HG03159 (cell line): ENCODE measurements around the gene KNSTRN.

Source experiments
- ATAC-seq: cut with Tn5 transposase; IDR thresholded peaks from one replicate; pipeline ENCODE4 v1.9.1; 2021; ENCODE audit warnings: mild to moderate bottlenecking, moderate library complexity; ENCODE audit not compliant: unreplicated experiment

KNSTRN gene, protein sequence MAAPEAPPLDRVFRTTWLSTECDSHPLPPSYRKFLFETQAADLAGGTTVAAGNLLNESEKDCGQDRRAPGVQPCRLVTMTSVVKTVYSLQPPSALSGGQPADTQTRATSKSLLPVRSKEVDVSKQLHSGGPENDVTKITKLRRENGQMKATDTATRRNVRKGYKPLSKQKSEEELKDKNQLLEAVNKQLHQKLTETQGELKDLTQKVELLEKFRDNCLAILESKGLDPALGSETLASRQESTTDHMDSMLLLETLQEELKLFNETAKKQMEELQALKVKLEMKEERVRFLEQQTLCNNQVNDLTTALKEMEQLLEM

DNA sequence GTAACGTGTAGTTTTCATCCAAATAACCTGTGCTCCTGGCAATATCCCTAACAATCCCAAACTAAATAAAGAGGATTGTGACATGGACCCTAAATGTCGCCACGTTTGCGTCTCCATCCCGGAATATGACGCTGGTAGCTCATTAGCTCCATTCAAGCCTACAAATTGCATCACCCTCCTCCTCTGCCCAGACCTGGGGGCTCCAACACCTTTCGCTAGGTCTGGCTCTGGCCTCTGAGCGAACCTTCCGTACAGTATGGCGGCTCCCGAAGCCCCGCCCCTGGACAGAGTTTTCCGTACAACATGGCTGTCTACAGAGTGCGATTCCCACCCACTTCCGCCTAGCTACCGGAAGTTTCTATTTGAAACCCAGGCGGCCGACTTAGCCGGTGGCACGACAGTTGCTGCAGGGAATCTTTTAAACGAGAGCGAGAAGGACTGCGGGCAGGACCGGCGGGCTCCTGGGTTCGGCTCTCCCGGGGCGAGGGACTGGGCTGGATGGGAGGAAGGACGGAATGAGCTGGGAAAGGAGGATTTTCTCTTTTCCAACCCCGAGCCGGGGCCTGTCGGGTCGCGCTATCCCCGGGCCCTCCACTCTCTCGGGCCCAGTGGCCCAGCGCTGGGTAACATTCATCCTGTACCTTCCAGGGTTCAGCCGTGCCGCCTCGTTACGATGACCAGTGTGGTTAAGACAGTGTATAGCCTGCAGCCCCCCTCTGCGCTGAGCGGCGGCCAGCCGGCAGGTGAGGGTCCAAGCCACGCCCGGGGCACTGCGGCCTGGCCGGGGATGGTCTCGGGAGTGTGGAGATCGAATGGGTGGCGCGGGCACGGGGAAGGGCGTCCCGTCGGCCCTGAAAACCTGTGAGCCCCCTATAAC lies at the start of gene KNSTRN:
KNSTRN (plus strand) TSS at position 142 of the 877 bp plus-strand sequence; CDS start at position 257, 115 bp downstream.
- peak; percentile 88 for ATAC-seq

DNA sequence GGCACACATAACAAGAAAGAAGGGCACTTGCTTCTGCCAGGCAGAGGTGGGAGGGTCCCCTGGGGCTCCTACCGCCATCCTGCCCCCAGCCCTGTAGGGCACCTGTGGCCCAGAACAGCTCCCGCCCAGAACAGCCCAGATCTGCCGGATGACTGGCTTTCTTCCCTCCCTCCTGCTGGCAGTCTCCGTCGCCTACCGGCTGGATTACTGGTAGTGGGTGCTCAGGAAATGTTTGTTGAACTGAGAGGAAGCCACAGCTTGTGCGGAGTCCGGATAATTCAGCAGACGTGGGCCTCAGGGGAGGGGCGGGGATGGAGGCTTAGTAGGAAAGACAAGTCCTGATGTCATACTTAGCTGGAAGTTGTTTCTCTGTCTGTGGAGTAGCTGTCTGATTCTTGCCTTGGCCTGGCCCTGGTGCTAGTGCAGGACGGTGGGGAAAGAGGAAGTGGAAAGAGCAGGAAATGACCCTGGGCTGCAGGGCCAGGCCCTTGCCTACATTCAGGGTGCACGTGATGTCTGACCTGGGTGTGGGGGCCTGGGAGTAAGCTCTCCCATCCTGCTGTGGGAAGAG lies 48.5 kb upstream of the KNSTRN start:
- no peak for ATAC-seq

DNA sequence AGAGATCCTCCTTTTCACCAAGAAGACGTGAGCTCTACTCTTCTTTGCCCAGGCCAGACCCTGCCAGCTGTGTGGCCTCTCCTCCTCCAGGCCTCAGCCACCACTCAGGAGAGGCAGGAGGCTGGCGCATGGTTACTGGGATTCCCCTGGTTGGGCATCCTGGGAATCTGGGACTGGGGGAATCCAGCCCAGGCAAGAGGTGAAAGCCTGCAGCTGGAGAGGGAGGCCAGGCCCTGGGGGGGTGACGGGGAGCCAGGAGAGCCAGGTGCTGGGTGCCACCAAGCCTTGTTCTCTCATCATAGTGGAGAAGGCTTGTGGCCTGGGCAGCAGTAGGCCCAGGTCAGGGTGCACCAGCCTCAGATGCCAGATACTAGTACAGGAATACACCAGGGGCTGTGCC lies 48.0 kb upstream of the KNSTRN start:
- no peak for ATAC-seq

DNA sequence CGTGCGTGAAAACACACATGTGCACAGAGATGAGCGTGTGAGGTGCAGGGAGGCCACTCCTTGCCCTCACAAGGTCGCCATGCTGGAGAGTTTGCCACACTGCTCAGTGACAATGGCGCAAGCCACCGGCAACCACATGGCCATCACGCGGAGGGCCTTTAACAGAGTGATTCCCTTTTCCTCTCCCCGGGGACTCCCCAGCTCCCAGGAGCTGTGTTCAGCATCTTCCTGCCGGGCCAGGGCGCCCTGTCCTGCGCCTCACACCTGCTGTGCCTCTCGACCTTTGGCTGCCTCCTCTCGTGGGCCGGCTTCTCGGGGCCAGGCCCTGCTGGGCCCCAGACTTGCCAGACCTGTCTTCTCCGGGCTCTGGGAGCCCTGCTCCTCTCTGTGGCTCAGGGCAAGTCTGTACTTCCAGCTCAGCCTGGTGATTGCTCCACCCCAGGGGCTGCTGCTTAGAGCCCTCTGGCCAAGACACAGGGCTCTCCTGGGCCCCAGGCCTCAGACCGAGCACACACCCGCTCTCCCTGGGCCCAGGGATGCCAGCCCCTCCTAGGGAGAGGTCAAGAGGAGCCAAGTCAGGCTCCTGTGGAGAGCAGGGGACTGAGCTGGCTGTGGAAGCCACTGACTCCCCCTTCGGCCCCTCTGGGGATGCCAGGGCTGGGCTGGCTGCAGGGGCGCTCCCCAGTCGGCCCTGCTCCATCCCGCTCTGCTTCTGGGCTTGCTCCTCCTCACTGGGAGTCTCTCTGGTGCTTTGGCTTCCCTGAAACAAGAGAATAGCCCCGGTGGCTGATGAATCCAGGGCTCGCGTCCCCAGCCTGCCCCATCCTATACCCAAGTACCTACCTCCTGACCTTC lies 47.4 kb upstream of the KNSTRN start:
- ATAC-seq: no peak

DNA sequence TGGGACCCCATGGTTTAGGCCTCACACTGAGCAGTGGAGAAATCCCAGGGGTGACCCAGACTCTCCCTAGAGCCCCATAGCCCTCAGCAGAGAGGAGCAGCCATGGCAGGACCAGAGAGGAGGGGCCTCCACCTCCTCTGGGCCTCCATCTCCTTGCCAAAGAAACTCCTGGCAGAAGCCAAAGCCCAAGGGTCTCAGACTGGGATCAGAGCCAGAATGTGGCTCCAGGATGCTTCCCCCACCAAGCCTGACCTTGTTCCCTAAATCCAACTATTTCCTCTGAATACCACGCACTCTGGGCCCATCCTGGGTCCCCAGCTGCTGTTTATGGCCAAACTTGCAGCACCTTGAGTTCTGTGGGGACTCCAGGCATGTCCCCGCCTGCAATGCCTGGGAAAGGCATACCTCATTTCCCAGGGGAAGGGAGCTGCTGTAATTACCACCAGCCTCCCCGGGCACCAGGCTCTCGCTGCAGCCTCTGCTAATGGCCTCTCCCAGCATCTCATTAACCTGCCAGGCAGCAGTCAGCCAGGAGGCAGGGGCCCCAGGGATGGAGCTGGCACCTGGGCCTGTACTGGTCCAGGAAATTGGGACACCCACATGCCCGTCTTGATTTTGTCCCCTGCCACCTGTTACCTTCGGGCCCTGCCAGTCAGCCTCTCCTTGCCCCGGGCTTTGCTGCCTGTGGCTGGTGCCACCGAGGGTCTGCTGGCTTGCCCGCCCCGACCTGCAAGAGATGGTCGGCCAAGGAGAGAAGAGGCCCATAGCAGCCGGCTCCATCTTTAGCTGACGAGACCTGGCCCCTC lies 46.4 kb upstream of the KNSTRN start:
- ATAC-seq: no peak

DNA sequence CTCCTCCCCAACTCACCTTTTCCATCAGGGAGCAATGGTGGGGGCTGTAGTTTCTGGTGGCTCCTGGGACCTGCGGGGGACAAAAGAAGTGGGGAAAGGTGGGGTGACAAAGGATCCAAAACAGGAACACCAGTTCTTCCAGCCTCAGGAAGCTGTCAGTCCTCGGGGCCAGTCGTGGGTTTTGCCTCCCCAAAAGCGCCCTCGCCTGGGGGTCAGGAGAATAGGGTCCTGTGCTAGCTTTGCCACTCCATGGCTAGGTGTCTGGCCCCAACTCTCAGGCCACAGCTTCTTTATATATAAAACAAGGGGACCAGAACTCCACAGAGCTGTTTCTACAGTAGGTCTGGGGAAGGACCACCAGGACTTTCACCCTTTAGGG lies 45.8 kb upstream of the KNSTRN start:
- ATAC-seq: no peak

DNA sequence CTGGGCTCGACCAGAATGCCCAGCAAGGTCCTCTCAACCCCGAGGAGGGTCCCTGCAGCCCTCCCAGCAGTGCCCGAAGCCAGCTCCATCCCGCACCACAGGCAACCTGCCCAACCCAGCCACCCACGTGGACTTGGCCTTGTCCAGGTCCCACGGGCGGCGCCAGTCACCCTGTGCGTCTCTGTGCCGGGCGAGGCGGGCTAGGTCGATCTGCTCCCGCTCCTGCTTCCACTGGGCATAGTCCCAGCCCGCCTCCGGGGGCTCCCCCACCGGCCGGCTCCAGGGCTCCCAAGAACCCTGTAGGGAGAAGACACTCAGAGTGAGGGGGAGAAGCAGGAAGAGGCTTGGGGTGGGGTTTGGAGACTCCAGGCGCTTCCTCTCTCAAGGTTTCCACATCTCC lies 44.9 kb upstream of the KNSTRN start:
- no peak for ATAC-seq

DNA sequence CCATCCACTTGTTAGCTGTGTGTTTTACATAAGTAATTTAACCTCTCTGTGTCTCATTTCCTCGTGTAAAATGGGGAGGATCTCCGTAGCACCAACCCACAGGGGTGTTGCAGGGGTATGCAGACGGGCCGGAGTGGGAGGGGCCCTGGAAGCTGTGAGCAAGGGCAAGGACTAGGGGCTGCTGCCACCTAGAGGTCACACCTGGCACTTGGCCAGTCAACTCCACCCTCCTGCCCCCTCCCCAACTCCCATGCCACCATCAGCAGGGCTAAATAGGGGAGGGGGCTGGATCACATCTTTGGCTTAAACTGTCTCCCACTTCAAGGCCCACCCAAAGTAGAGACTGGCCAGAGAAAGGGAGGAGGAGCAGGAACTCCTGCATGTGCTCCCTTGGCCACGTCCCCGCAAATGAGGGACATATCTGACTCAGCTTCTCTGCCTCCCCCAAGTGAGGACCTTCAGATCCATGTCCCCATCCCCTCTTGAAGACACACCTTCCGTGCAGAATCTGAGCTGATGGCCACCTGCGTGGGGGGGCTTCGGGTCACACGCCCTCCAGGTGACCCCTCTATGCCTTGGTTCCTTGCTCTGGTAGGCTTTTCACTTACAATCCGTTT lies 44.4 kb upstream of the KNSTRN start:
- peak; percentile 49 for ATAC-seq

DNA sequence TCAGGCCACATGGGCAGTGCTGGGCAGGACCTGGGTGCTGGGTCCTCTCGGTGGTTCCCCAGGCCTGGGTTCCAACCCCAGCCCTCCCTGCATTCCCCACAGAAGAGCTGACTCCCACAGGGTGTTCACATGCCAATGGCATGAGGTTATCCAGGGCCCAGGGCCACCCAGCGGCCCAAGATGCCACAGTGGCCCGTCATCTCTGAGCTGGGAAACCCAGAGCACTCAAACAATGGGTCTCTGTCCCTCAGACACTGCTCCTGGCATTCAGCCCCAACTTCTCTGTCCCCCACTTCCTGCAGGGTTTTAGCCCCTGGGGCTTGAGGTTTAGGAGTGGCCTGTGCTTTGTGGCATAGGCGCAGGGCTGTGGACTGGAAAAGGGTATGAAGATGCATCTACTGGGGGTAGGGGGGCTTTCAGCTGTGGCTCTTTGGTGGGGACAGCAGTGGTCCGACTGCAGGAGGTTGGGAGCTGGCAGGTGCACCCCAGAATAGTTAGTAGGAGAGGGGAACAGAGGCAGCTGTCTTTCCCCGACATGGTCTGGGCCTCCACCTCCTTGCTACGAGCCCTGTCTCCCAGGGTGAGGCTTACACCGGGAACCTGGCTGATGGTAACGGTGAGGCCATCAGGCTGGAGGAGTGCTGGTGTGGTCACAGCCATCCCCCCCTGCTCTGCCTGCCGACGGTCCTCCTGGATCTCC lies 43.5 kb upstream of the KNSTRN start:
- no peak for ATAC-seq

DNA sequence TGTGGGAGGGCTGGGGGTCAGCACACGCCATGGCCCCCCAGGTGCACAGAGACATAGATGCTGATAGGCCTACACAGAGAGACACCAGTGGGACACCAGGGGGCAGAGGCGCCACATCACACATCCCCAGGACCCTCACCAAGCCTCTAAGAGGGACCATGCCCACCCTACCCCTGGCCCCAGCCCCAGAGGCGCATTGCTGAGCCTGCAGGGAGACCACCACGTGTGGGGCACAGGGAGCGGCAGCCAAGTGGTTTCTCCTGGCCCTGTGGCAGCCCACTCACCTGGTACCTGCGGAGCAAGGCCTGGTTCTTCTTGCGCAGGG lies 42.9 kb upstream of the KNSTRN start:
- ATAC-seq: no peak

DNA sequence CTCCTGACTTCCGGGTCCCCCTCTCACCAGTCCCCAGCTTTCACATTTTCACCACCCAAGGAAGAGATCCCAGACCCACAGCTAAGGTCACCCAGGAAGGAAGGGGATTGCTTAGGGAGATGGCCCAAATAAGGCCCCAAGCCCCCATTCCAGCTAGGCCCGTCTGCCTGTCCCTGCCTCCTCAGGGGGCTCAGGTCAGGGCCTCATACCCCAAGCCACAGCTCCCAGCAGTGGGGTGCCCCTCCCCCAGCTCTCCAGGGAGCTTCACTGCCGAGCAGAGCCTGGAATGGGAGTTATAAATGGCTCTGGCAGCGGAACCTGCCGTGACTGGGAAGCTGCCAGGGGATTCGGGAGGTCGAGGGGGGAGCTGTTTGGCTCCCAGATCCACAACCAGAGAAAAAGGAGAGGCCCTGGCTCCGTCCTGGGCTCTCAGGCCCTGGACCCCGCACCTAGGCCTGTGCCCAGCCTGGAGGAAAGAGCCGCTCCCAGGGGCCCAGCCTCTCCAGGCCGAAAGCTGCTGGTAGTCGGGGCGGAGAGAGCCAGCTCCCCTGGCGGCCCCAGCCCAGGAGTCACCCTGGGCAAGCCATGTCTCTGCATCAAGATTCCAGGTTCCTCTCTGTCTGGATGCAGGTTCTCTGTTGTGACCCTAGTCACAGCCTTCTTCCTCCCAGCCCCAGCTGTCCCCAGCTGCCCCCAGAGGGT lies 42.3 kb upstream of the KNSTRN start:
- no peak for ATAC-seq

DNA sequence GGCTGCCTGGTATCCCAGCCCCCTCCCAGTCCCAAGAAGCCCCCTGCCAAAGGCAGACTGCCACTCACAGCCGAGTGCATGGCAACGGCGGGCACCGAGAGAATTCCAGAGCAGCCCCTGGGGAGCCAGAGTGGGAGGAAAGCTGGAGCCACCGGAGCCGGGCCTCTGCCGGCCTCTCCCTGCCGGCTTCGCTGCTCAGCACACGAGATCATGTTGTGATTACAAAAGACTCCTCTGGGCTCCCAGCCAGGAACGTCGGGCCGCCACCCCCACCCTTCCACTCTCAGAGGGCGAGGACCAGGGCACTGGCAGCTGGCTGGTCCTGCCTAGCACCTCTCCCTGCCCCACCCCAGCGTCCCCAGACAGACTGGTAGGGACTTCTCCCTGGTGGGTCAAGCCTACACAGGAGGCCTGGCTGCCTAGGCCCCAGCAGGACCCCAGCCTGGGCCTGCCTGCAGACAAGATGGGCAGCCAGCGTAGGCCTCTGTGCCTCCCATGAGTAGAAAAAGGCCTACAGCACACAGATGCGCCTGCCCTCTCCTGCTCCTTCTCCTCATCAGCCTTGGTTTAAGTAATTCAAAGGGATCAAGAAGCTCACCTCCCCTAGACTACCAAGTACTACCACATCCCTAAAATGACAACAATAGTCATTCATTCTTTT lies 41.7 kb upstream of the KNSTRN start, which contains the start of gene CCDC9B:
CCDC9B (minus strand) TSS at position 200 of the 661 bp plus-strand sequence; CDS start at position 80, 120 bp downstream.
- no peak for ATAC-seq

DNA sequence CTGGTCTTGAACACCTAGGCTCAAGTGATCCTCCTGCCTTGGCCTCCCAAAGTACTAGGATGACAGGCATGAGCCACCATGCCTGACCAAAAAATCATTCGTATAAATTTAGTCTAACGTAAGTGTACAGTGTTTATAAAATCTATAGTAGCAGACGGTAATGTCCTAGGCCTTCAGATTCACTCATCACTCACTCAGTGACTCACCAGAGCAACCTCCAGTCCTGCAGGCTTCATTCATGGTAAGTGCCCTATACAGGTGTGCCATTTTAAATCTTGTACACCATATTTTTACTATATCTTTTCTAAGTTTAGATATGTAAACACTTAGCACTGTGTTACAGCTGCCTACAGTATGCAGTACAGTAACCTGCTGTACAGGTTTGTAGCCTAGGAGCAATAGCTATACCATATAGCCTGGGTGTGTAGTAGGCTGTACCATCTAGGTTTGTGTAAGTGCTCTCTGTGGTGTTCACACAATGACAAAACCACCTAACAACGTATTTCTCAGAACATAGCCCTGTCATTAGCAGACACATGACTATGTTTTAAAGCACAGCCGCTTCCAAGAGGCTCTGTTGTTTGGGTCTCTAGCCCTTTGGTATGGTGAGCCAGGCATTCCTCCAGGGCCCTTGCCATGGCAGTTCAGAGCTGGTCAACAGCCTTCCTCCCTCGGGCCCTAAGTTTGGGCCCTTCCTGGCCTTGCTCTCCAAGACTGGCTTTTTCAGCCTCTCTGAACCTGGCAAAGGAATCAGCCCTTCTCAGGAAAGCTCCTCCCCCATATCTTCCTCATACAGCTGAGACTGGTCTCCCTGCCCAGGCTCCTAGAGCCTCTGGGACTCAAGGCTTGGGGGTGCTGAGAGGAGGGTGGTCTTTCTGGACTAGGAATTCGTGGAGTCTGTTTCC lies 39.9 kb upstream of the KNSTRN start:
- ATAC-seq: no peak

DNA sequence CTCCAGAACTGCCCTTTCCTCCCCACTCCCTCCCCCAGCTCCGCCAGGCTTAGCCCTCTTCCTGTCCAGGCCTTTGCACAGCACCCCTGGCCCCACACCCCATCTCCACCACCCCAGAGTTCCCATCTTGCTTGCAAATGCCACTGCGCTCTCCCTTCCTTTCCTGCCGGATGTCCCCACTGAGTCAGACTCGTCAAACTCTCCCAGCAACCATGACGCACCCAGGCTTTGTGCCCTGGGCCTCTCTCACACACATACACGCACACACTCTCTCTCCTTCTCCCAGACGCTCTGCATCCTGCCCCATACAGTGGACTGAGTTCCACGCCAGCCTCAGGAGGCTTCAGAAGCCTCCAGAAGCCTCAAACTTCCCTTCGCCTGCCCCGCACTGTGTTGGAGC lies 39.0 kb upstream of the KNSTRN start:
- no peak for ATAC-seq

DNA sequence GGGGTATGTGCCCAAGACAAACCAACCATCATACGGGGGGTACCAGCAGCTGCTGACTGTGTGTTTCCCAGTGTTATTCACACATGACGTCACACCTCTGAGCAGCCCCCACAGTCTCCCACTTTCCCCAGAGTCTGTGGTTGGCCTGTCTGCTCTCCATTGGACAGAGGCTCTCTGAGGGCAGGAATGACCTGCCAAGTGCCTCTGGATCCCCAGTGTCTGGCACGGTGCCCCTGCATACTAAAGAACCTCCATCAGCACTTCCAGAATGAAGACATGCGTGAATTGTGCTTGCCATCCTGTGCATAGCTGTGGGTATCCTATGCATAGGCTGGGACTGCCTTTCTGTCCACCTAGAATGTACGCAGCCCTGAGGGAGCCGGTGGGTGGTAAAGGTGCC lies 38.3 kb upstream of the KNSTRN start:
- ATAC-seq: no peak

DNA sequence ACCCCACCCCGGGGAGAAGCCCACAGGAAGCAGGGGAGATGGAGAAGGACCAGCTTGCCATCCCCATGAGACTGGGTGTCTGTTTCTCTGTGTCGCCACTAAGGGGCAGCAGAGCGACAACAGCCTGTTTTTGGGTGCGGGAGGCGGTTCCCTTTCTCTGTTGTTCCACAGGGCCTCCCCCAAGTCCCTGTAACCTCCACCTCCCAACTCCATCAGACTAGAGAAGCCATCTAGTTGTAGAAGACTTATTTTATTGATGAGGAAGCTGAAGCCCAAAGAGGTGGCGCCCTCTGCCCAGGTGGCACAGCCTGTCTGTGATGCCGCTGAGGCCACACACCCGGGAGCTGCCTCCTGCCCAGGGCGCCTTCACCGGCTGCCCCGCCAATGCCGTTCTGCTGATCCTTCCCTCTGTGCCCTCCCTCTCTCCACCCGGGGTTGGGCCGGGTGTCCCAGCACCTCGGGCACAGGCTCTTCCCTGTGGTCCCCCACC lies 37.8 kb upstream of the KNSTRN start:
- no peak for ATAC-seq
